ENCODE results near the gene ERO1A. TPM values are rescaled to one million over a fixed set of nuclear protein-coding genes. Genes with fewer than 3 reads are reported as not detected.

Gene ERO1A
- total RNA-seq, 2 donors from 2014 or later, result 90.6 to 92.6 TPM

GRCh38 chr14:52690983-52691760 lies 4.2 kb downstream of the ERO1A start:
- Mint-ChIP-seq H3K4me1 (peaks cover 61% of the 10 kb centered on the region), H3K27me3 (no peaks in the 10 kb centered on the region), H3K4me3 (no peak overlapping the region), H3K36me3 (ENCODE audit: low read depth) (peaks cover 2% of the 10 kb centered on the region), H3K27ac (peak overlapping the region; percentile 16)
- ATAC-seq, result no peak
- H3K9me3 ChIP-seq (ENCODE audit: control insufficient read depth, low read length, poor library complexity, severe bottlenecking), result no peaks in the 10 kb centered on the region
- no peak for DNase-seq

- H3K4me1 Mint-ChIP-seq, result peaks cover 43% of the 10 kb centered on the region
- peak overlapping the region; percentile 93 for H3K27ac Mint-ChIP-seq
- H3K9me3 ChIP-seq (ENCODE audit: control insufficient read depth, low read length, poor library complexity, severe bottlenecking), result no peaks in the 10 kb centered on the region
- no peaks in the 10 kb centered on the region for H3K36me3 Mint-ChIP-seq (ENCODE audit: low read depth)
- ATAC-seq (no peak), DNase-seq (no peak)
- no peaks in the 10 kb centered on the region for H3K27me3 Mint-ChIP-seq
- no peak overlapping the region for H3K4me3 Mint-ChIP-seq
These were observed 9.2 kb downstream of the ERO1A start for GRCh38 chr14:52686176-52686575.

- H3K4me3 Mint-ChIP-seq, result peak overlapping the region; percentile 12
- DNase-seq (no peak), ATAC-seq (no peak)
- no peaks in the 10 kb centered on the region for H3K27me3 Mint-ChIP-seq
- peak overlapping the region; percentile 57 for H3K27ac Mint-ChIP-seq
- H3K36me3 Mint-ChIP-seq (ENCODE audit: low read depth), result peaks cover 4% of the 10 kb centered on the region
- peaks cover 36% of the 10 kb centered on the region for H3K4me1 Mint-ChIP-seq
- no peaks in the 10 kb centered on the region for H3K9me3 ChIP-seq (ENCODE audit: control insufficient read depth, low read length, poor library complexity, severe bottlenecking)
These were observed 11.3 kb downstream of the ERO1A start for GRCh38 chr14:52683985-52684520.

GRCh38 chr14:52678591-52678990 lies 16.8 kb downstream of the ERO1A start:
- ATAC-seq (peak; percentile 66), DNase-seq (no peak)
- H3K27ac Mint-ChIP-seq, result peak overlapping the region; percentile 65
- H3K27me3 Mint-ChIP-seq, result no peaks in the 10 kb centered on the region
- H3K4me1 Mint-ChIP-seq, result peaks cover 8% of the 10 kb centered on the region
- peaks cover 5% of the 10 kb centered on the region for H3K36me3 Mint-ChIP-seq (ENCODE audit: low read depth)
- no peaks in the 10 kb centered on the region for H3K9me3 ChIP-seq (ENCODE audit: control insufficient read depth, low read length, poor library complexity, severe bottlenecking)
- no peak overlapping the region for H3K4me3 Mint-ChIP-seq

- H3K4me3 Mint-ChIP-seq, result no peak overlapping the region
- peaks cover 3% of the 10 kb centered on the region for H3K36me3 Mint-ChIP-seq (ENCODE audit: low read depth)
- DNase-seq, result no peak
- no peak for ATAC-seq
- no peak overlapping the region for H3K27ac Mint-ChIP-seq
- no peaks in the 10 kb centered on the region for H3K27me3 Mint-ChIP-seq
- H3K4me1 Mint-ChIP-seq, result peaks cover 5% of the 10 kb centered on the region
- no peaks in the 10 kb centered on the region for H3K9me3 ChIP-seq (ENCODE audit: control insufficient read depth, low read length, poor library complexity, severe bottlenecking)
These were observed 31.5 kb downstream of the ERO1A start for GRCh38 chr14:52663850-52664249.

- ATAC-seq, result no peak
- Mint-ChIP-seq H3K27ac (no peak overlapping the region), H3K27me3 (no peaks in the 10 kb centered on the region), H3K36me3 (ENCODE audit: low read depth) (peaks cover 3% of the 10 kb centered on the region), H3K4me3 (no peak overlapping the region), H3K4me1 (peaks cover 5% of the 10 kb centered on the region)
- no peaks in the 10 kb centered on the region for H3K9me3 ChIP-seq (ENCODE audit: control insufficient read depth, low read length, poor library complexity, severe bottlenecking)
- no peak for DNase-seq
These were observed 34.0 kb downstream of the ERO1A start for GRCh38 chr14:52661314-52661713.

GRCh38 chr14:52660832-52661231 lies 34.5 kb downstream of the ERO1A start:
- no peak for ATAC-seq
- H3K27ac Mint-ChIP-seq, result peak overlapping the region; percentile 2
- DNase-seq, result no peak
- peaks cover 5% of the 10 kb centered on the region for H3K4me1 Mint-ChIP-seq
- no peaks in the 10 kb centered on the region for H3K9me3 ChIP-seq (ENCODE audit: control insufficient read depth, low read length, poor library complexity, severe bottlenecking)
- no peak overlapping the region for H3K4me3 Mint-ChIP-seq
- no peaks in the 10 kb centered on the region for H3K27me3 Mint-ChIP-seq
- peaks cover 3% of the 10 kb centered on the region for H3K36me3 Mint-ChIP-seq (ENCODE audit: low read depth)

- Mint-ChIP-seq H3K27me3 (no peaks in the 10 kb centered on the region), H3K27ac (peak overlapping the region; percentile 2), H3K36me3 (ENCODE audit: low read depth) (no peaks in the 10 kb centered on the region), H3K4me1 (peaks cover 5% of the 10 kb centered on the region), H3K4me3 (no peak overlapping the region)
- DNase-seq (no peak), ATAC-seq (no peak)
- no peaks in the 10 kb centered on the region for H3K9me3 ChIP-seq (ENCODE audit: control insufficient read depth, low read length, poor library complexity, severe bottlenecking)
These were observed 35.0 kb downstream of the ERO1A start for GRCh38 chr14:52660325-52660724.

GRCh38 chr14:52656905-52657304 lies 38.5 kb downstream of the ERO1A start:
- H3K27ac Mint-ChIP-seq, result no peak overlapping the region
- H3K4me1 Mint-ChIP-seq, result peaks cover 5% of the 10 kb centered on the region
- no peak for DNase-seq

GRCh38 chr14:52650774-52651173 lies 44.6 kb downstream of the ERO1A start:
- Mint-ChIP-seq H3K4me3 (no peak overlapping the region), H3K27ac (no peak overlapping the region), H3K4me1 (no peaks in the 10 kb centered on the region), H3K36me3 (ENCODE audit: low read depth) (peaks cover 4% of the 10 kb centered on the region), H3K27me3 (no peaks in the 10 kb centered on the region)
- no peak for ATAC-seq
- DNase-seq, result no peak
- H3K9me3 ChIP-seq (ENCODE audit: control insufficient read depth, low read length, poor library complexity, severe bottlenecking), result no peaks in the 10 kb centered on the region

More at GRCh38 chr14:52656905-52657304, 38.5 kb downstream of the ERO1A start:
- H3K9me3 ChIP-seq (ENCODE audit: control insufficient read depth, low read length, poor library complexity, severe bottlenecking), result no peaks in the 10 kb centered on the region
- Mint-ChIP-seq H3K36me3 (ENCODE audit: low read depth) (no peaks in the 10 kb centered on the region), H3K4me3 (no peak overlapping the region), H3K27me3 (no peaks in the 10 kb centered on the region)
- ATAC-seq, result no peak

GRCh38 chr14:52649511-52649910 lies 45.8 kb downstream of the ERO1A start:
- no peak for DNase-seq
- Mint-ChIP-seq H3K4me1 (no peaks in the 10 kb centered on the region), H3K27me3 (no peaks in the 10 kb centered on the region), H3K4me3 (no peak overlapping the region), H3K27ac (no peak overlapping the region), H3K36me3 (ENCODE audit: low read depth) (peaks cover 4% of the 10 kb centered on the region)
- ATAC-seq, result no peak
- no peaks in the 10 kb centered on the region for H3K9me3 ChIP-seq (ENCODE audit: control insufficient read depth, low read length, poor library complexity, severe bottlenecking)

GRCh38 chr14:52641745-52642144 lies 53.6 kb downstream of the ERO1A start:
- H3K27ac Mint-ChIP-seq, result no peak overlapping the region
- no peak overlapping the region for H3K4me3 Mint-ChIP-seq
- H3K36me3 Mint-ChIP-seq (ENCODE audit: low read depth), result peaks cover 4% of the 10 kb centered on the region
- H3K4me1 Mint-ChIP-seq, result no peaks in the 10 kb centered on the region
- DNase-seq, result no peak
- H3K27me3 Mint-ChIP-seq, result no peaks in the 10 kb centered on the region
- no peak for ATAC-seq
- peaks cover 3% of the 10 kb centered on the region for H3K9me3 ChIP-seq (ENCODE audit: control insufficient read depth, low read length, poor library complexity, severe bottlenecking)

- peaks cover 3% of the 10 kb centered on the region for H3K9me3 ChIP-seq (ENCODE audit: control insufficient read depth, low read length, poor library complexity, severe bottlenecking)
- no peak overlapping the region for H3K4me3 Mint-ChIP-seq
- no peak overlapping the region for H3K27ac Mint-ChIP-seq
- no peaks in the 10 kb centered on the region for H3K27me3 Mint-ChIP-seq
- DNase-seq (no peak), ATAC-seq (no peak)
- no peaks in the 10 kb centered on the region for H3K4me1 Mint-ChIP-seq
- peaks cover 4% of the 10 kb centered on the region for H3K36me3 Mint-ChIP-seq (ENCODE audit: low read depth)
These were observed 55.2 kb downstream of the ERO1A start for GRCh38 chr14:52640137-52640536.

- no peak overlapping the region for H3K4me3 Mint-ChIP-seq
- ATAC-seq (no peak), DNase-seq (no peak)
- no peaks in the 10 kb centered on the region for H3K9me3 ChIP-seq (ENCODE audit: control insufficient read depth, low read length, poor library complexity, severe bottlenecking)
- no peak overlapping the region for H3K27ac Mint-ChIP-seq
- no peaks in the 10 kb centered on the region for H3K4me1 Mint-ChIP-seq
- H3K27me3 Mint-ChIP-seq, result peaks cover 14% of the 10 kb centered on the region
- peaks cover 2% of the 10 kb centered on the region for H3K36me3 Mint-ChIP-seq (ENCODE audit: low read depth)
These were observed 75.7 kb downstream of the ERO1A start for GRCh38 chr14:52619687-52620086.

Measured in T-helper 17 cell (primary cell).